HG03135 (cell line): ENCODE data around the gene CDK8.

ENCODE experiments used
- ATAC-seq: cut with Tn5 transposase; IDR thresholded peaks from one replicate; pipeline ENCODE4 v1.9.1; 2021; ENCODE audit warnings: mild to moderate bottlenecking, moderate library complexity; ENCODE audit not compliant: unreplicated experiment

Gene CDK8

DNA sequence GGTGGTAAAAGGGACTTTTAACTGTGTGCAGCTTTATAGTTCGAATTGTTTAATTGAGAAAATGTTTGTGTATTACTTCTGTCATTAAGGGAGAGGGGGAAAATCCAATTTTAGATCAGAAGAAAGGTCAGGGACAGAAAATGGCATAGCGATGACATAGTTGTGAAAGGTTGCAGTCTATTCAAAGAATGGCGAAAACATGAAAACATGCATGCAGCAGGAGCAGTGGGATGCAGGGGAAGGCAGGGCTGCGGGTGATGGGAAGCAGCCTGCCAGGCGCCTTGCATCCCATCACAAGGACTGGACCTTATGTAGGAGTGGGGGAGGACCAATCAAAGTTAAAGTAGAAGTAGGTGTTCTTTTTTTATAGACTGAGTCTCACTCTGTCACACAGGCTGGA is 125.9 kb downstream of the CDK8 start:
- no peak for ATAC-seq

DNA sequence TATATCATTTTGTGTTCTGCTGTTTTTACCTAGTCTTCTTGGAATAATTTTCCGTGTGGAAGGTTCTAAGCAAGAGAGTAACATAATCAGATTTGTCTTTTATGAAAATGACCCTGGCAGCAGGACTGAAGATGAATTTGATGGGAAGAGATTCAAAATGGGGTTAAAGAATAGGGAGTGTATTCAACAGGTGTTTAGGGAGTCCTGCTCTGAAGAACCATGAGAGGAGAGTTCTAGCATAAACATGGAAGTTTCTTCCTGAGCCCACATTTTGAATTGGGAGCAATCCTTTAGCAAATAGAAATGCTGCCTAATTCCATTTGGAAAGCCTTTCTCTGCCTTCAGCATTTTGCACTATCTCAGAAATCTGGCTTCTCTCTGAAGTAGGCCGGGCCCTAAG is 127.0 kb downstream of the CDK8 start:
- ATAC-seq, result no peak

DNA sequence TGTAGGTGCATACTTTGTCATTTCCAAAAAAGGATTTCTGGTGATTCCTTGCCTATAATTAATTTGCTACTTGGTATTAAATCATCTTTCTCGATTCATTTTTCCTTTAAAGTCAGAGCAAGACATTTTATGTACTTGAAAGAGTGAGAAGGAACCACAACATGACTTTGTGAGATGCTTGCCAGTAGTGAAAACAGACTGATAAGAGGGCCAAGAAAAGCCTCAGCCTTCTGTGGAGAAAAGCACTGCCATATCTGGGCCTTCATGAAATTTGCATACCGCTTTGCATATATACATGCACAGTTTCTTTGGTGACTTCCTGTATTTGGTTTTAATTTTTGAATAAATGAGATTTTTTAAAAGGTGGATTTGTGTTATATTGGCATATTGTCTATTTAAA is 128.4 kb downstream of the CDK8 start:
- ATAC-seq, result no peak

DNA sequence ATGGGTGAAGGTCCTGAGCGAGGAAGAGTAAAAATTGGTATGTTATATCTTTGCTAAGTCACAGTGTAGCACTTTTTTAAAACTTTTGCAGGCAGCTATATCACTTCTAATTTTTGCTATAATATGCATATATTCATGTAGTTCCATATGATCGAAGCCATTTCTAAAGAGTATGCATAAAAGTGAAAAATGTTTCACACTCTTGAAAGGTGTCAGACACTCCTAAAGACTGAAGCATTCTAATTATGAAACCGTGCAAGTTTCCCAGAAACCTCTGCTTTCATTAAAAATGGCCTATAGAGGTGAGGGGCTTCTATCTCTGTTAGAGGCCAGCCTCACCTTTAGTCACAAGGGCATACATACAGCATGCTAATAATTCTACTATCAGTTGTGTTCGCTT is 128.9 kb downstream of the CDK8 start:
- no peak for ATAC-seq

DNA sequence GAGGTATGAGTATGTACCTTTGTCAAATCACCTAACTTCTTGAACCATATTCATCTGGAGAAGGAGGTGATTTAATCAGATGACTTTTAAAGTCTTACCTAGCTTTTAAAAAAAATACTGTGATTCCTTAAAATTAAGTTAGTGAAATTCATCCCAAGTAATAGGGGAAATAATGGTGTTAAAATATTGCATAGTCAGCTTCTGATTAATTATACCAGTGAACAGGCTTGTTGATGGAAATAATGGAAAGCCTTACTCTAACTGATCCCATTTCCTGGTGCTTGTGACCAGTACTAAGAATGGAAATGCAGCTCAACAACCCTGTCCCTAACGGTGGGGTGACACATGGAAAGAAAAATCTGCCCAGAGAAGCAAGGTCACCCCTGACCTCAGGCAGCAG is 130.7 kb downstream of the CDK8 start:
- ATAC-seq, result no peak

DNA sequence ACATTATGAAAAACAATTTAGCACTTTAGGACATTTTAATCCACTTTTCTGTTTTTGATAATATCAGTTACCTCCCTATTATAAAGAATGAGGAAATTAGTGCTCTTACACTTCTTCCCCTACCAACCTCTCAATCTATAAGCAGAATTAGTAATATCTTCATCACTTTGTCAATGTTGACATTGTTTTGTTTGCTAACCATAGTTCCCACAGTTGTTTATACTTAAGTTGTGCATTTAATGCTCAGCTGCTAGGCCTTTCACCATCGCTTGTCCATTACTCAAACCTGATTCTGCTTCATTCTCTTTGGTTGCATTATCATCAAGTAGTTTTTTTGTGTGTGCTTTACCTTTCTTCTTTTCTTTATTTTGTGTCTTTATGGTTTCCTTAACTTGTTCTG is 132.1 kb downstream of the CDK8 start:
- no peak for ATAC-seq

DNA sequence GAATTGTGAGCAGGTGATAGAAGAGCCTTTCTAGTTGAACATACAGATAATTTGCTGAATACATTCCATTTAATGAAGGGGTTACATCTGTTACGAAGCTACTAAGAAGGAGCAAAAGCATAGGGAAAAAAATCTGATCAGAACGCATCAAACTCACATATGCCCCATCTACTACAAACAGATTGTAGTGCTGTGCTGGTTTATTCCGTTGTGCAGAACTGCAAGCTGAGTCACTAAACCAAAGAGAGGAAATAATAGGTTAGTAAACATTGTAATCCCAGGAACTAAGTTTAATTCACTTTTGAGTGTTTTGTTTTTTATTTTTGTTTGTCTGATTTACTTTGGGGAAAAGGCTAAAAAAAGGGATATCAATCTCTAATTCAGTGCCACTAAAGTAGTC is 136.3 kb downstream of the CDK8 start:
- no peak for ATAC-seq

DNA sequence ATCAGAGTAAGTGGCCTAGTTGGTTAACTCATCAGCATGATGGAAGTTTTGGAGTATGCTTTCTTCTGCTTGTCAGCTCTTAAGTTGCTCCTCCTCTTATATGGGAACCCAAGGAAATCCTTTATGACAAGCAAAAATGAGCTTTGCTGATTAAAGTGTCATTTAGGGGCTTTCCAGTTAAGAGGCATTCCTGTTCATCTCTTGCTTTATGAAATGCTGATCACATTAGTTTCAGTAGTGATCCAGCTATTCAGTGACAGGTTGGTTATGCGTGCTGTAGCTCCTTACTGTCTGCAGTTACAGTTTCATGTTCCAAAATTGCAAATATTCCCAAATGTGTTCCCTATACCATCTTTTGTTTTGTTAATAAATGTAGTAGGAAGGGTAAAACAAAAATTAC is 146.6 kb downstream of the CDK8 start:
- no peak for ATAC-seq

DNA sequence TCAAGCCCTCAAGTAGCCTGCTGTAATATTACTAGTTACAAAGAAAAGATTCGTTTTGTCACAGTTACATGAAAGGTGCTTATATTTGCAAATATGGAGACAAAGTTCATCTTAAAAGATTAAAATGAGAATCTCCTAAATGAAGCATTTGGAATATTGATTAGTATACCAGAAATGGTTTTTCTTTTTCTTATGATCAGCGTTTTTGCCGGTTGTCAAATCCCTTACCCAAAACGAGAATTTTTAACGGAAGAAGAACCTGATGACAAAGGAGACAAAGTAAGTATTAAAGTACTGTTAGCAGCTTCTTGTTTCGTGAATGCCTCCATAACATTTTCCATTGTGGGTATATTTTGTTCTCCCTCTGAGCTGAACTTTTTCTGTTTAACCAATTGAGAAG is 147.1 kb downstream of the CDK8 start:
- no peak for ATAC-seq

DNA sequence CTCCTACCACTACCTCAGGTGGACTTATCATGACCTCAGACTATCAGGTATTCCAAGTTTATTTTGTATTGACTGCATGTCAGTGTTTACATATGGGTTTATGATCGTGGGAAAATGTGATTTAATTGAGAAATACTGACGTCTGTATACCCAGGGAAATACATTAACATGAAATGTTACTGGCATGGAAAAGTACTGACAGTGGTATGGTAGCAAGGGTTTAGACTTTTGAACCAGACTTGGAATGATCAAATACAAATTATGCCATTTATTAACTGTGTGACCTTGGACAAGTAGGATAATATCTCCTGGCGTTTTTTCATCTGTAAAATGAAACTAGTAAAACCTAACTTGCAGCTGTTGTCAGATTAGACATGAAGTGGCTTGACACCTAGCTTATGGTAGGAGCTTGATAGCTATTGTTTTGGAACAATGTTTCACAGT is 147.7 kb downstream of the CDK8 start:
- no peak for ATAC-seq

DNA sequence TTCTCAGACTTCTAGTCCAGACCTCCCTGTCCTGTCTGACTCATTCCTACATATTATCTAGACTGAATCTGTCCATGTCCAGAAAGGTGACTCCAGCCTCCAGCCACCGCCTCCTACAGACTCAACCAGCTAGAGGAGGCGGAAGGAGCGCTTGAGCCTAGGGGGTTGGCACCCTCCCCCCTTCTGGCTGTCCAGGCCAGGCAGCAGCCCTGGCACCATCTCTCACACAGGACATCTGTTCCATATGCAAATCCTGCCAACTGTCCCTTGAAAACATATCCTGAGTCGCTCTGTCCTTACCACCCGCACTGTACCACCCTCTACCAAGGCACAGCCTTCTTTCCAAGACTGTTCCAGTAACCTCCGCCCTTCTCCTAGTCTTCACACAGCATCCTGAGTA is 152.9 kb downstream of the CDK8 start:
- no peak for ATAC-seq

DNA sequence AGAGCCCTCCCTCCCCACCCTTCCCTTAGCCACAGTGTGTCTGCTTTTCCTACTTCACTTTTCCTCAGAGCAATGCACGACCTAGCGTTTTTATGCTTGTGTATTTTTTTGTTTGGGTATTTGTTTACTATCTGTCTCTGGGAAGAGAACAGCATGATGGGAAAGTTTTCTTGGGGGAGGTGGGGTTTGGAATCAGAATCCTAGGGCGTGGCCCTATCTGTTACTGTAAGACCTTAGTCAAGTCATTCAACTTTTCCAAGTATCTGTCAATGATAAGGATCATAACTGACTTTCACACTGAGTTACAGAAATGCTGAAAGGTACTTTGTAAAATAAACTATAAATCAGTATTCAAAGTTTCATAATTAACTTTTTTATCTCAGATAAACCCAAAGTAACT is 157.3 kb downstream of the CDK8 start:
- ATAC-seq, result no peak

DNA sequence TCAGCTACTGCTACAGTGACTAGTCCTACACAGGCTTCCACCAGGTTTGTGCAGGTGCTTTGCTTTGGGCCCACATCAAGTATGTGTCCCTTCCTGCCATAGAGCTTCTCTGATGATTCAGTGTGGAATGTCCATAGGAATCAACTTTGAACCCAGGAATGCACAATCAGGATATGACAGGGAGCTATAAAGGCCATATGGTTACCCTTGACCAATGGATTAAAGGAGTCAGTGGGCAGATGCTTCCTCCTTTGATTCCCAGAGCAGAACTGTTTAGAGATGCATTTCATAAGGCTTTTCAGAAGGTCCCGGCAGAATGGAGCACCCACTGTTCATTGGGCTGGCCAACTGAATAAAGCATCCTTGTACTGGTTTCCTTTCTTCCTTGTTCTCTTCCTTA is 158.3 kb downstream of the CDK8 start:
- ATAC-seq, result no peak

DNA sequence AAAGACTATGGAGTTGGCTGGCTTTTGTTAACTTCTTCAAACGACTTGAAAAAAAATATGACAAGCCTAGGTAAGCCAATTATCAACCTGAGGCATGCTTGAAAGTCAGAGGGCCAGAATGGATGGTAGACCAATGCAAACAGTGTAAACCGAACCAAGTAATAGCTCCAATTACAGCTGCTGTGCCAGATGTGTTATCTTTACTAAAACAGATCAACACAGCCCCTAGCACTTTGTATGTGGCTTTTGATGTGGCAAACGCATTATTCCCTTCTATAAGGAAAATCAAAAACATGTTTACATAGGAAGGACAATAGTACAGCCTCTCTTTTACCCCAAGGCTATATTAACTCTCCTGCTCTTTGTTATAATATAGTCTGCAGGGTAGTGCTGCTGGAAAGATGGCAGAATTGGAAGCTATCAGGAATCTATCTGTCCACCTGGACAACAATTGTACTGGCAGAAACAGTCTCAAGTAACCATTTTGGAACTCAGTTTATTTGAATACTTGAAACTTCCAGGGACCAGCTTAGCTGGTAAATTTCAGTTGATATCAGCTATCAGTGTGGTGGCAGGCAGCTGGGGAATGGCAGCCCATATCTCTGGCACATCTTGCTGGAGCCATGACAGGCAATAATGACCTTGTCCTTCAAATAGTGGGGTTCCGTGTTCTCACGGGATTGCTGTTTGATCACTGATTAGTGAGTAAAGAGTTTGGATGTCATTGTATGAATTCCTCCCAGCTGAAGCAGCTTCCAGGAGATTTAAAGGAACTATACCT is 159.2 kb downstream of the CDK8 start:
- ATAC-seq, result no peak

DNA sequence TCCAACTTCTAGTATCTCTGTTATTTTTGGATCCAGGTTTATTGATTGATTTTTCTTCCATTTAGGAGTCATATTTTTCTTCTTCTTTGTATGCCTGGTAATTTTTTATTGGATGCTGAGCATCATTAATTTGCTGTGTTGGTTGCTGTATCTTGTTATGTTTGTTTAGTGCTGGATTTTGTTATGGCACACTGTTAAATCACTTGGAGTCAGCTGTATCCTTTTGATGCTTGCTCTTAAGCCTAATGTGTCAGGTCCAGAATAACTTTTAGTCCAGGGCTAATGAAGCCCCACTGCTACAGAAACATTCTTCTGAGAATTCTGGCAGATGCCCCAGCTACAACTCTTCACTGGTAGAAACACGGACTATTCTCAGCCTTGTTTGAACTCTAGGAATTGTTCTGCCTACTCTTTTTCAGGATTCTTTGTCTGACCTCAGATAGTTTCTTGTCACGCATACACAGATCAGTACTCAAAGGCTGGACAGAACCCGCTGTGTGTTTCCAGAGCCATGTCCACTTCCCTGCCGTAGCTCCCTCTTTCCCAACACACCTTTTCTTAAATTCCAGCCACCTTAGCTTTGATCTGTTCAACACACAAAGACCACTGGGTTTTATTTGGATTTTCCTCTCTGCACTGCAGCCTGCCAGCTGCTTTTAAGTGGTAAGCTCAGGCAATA is 166.5 kb downstream of the CDK8 start:
- no peak for ATAC-seq

DNA sequence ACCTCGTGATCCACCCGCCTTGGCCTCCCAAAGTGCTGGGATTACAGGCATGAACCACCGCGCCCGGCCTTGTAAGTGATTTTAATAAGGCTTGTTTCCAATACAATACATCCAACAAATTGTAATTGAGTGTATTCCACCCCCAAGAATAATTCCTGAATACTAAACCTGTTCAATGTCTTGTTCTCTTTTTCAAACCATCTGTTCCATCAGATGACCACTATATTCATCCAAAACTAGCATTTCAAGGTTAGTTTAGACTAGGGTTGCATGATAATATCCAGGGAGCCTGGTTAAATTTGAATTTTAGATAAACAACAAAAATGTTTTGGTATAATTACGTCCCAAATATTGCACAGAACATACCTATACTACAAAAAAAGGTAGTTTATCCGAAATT is 168.1 kb downstream of the CDK8 start:
- no peak for ATAC-seq

DNA sequence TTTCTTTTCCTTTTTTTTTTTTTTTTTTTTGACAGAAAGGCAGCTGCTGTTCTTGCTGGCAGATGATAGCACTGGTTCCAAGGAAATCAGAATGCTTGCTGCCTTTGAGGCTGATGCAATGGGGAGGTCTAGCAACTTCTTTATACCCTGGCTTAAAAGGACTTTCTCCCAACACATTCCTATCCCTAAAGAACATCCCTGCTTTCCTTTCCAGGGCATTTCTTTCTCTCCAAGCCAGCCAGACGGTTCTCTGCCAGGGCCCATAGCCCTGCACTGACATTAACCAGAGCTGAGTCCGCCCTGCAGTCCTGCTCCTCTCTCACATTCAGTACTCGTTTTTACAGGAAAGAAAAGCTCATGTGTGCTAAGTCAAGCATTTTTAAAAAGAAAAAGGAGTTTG is 169.7 kb downstream of the CDK8 start:
- ATAC-seq, result no peak

DNA sequence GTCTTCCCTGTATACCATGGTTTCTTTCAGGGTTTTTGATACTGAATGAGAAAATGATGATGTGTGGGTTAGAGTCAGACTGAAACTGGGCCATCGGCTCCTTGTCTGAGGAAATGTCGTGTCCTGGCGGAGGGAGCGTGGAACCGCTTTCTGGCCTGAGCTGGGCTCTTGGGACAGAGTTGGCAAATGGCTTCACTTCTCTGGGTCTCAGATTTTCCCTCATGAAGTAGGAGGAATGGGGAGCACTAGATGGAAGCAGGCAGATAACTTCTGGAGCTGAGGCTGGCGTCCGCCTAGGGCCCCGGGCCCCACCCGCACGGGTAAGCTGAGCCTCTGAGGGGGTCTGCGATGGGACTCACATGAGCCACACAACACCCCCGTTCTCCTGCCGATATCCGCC is 170.3 kb downstream of the CDK8 start:
- no peak for ATAC-seq

DNA sequence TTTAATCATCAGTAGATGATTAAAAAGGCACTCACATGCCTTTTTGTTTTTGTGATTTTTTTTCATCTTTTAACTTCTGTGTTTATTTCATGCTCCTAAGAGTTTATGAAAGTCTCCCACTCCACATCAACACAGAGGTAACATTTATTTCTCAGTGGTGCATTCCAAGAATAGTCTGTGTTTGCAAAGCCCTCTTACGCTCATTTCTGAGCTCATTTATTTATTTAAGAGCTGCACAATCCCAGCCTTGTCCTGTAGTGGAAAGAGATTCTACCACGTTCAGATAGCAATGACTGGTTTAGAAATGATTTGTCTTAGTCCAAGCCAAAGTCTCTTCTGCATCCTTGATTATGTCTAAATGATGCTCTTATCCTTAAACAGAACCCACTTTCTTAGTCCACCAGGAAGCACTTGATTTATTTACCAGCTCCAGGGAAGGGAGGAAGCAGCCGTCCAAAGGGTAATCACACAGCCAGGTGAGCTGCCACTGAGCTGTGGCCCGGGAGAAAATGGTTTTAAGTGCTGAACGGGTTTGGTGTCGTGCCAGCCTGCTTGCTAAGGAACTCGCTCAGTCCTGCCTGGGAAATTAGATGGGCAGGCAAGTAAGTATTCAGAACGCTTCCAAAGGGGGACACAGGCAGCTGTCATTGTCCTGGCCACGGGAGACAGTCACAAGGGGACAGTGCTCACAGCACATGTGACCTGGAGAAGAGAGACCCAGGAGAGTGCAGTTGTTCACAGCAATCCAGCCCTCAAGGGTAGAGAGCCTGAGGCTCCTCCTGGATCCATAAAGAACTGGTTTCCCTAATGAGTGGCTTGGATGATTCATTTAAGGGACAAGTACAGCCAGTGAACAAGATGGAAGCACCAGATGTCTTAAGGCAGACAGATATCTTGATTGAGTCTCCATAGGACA is 171.8 kb downstream of the CDK8 start:
- ATAC-seq, result no peak

DNA sequence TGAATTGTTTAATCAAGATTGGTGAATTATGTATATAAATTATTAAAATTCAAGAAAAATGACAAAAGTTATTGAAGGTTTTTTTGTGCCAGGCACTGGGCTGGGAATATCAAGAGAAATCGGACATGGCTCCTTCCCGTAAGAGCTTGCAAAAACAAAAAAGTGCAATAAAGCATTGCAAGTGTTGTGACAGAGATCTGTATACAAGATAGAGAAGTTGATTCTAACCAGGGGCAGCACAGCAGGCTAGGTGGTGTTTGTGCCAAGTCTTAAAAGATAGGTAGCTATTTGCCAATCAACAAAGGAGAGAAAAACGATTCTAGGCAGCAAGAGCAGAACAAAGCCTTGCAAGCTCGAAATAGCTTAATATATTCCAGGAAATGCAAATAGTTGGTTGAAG is 179.8 kb downstream of the CDK8 start:
- ATAC-seq, result no peak

DNA sequence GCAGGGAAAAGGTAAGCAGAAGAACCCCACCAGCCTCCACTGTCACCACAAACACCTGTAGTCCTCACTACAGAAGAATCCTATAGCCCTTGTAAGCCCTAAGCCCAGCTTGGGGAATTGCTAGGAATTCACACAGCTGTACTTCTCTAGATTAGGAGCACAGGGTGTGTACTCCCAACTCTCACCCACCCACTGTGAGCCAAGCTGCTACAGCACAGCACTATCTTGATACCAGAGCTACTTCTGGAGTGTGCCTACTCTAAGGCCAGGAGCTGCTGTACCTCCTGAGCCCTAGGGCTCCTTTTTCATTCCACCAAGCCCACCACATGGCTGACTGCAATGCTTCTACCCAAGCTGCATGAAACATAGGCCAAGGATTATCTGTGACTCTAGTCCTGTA is 181.2 kb downstream of the CDK8 start:
- no peak for ATAC-seq

DNA sequence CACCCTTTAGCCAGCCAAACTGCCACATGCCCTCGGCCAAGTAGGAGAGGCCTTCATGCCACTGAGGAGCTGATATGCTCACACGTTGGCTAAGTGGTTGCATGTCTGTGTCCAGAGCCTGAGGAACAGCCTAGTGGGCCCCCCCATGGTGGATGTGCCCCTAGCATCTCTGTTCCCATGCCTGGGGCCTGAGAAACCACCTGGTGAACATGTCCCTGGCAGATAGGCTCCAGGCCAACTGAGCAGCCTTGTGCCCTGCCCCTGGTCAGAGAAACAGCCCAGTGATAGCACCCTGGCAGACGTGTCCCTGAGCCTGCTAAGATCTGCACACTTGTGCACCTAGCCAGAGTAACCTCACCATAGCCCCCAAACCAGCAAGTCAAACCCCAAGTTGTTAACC is 181.7 kb downstream of the CDK8 start:
- no peak for ATAC-seq
